GM18511 (cell line): ENCODE results near the gene HIVEP3.

Source experiments
- ATAC-seq: cut with Tn5 transposase; IDR thresholded peaks from one replicate; pipeline ENCODE4 v1.9.1; 2021; ENCODE audit warnings: mild to moderate bottlenecking, moderate library complexity; ENCODE audit not compliant: unreplicated experiment

HIVEP3 gene

GRCh38 chr1:41528726-41529605, 389.8 kb downstream of the HIVEP3 start:
- ATAC-seq = no peak

DNA sequence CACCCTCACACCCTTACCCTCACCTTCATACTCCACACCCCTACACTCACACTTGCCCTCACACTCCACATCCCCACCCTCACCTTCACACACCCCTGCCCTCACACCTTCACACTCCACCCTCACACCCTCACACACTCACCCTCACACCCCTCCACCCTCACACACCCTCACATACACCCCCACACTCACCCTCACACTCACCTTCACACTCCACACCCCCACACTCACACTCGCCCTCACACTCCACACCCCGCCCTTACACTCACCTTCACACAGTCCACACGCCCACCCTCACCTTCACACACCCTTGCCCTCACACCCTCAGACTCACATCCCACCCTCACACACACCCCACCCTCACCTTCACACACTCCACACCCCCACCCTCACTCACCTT, 390.6 kb downstream of the HIVEP3 start:
- ATAC-seq = no peak

GRCh38 chr1:41526956-41527561, 391.7 kb downstream of the HIVEP3 start:
- ATAC-seq = no peak

DNA sequence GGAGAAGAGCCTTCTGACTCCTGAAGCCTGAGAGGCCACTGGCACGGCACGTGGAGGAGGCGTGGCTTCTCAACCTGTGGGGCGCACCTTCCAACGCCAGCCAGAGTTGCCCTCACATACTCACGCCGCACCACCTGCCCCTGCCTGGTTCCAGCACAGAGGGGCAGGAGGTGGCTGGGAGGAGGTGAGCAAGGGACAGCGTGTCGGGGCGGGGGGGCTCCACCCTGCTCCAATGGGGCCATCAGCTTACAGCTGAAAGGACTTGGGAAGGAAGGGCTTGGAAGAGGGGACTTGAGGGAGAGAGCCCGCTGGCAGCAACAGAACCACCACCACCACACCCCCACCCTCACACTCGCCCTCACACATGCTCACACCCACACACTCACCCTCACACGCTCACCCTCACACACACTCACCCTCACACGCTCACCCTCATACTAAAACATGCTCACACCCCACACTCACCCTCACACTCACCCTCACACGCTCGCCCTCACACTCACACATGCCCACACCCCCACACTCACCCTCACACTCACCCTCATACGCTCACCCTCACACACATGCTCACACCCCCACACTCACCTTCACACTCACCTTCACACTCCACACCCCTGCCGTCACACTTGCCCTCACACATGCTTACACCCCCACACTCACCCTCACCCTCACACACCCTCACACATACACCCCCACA, 392.7 kb downstream of the HIVEP3 start:
- no peak for ATAC-seq

DNA sequence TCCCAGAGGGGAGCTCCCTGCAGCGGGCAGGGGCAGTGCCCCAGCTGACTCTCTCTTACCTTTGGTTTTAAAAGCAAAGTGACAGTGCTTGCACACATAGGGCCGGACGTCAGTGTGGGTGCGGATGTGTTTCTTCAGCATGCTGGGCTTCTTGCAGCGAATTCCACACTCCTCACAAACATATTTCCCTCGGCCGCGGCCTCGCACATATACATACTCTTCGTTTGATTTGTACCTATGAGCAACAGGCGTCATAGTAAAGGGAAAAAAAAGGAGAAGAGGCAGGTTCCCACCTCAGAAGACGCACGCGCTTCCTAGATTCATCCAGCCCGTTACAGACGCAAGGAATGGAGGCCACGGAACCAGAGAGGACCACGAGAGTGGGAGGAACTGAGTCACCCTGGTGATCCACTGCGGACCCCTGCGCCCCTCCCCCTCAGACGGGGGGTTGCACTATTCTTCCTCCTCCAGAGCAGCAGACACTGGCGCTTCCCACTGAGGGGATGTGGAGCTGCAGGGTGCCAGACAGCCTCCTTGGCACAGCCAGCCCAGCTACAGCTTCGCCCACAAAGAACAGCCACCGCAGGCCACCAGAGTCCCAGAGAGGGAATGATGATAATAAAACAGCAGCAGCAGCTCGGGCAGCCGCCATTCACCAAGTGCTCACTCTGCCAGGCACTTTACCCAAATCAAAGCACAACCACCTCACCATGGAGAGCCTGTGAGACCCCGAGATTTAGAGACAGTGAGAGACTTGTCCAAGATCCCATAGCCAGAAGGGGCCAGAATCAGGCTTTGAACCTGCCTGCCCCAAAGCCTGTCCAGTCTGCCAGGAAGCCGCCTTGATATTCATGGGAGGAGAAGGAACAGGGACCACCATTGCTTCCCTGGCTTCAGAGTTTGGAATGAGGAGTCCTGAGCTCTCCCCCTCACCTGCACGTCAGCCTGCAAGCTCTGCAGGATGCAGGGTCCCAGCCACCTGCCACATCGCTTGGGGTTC, 393.7 kb downstream of the HIVEP3 start:
- ATAC-seq = no peak

DNA sequence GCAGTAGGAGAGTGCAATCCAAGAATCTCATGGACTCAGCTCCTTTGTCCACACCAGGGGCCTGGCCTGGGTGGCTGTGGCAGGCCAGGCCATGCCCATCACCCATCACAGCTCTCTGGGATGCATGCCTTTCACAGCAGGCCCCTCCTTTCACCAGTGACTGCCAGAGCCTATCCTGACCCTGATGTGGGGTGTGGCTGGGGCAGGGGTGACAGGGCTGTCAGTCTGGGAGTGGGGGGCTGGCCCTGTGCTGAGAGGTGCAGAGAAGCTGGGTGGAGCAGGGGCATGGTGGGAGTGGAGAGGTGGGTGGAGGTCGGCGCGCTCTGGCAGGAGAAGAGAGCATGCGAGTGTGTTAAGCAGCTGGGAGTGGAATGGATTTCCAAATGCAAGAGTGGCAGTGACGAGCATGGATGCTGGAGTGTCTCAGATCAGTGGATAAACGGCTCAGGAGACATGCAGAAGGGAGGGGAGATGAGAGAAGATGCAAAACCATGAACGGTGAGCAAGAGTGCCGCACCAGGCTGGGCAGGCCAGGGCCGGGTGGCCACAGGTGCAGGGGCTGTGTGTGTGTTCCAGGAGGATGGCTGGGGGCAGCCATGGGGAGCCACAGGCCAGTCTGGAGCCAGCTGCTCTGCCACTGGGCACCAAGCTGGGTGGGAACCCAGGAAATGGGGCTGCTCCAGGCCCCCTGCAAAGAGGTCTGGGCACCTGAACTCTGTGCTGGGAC, 394.6 kb downstream of the HIVEP3 start:
- no peak for ATAC-seq

GRCh38 chr1:41523071-41523470, 395.7 kb downstream of the HIVEP3 start:
- no peak for ATAC-seq

- no peak for ATAC-seq
Observed at GRCh38 chr1:41521766-41522165, 397.0 kb downstream of the HIVEP3 start.

DNA sequence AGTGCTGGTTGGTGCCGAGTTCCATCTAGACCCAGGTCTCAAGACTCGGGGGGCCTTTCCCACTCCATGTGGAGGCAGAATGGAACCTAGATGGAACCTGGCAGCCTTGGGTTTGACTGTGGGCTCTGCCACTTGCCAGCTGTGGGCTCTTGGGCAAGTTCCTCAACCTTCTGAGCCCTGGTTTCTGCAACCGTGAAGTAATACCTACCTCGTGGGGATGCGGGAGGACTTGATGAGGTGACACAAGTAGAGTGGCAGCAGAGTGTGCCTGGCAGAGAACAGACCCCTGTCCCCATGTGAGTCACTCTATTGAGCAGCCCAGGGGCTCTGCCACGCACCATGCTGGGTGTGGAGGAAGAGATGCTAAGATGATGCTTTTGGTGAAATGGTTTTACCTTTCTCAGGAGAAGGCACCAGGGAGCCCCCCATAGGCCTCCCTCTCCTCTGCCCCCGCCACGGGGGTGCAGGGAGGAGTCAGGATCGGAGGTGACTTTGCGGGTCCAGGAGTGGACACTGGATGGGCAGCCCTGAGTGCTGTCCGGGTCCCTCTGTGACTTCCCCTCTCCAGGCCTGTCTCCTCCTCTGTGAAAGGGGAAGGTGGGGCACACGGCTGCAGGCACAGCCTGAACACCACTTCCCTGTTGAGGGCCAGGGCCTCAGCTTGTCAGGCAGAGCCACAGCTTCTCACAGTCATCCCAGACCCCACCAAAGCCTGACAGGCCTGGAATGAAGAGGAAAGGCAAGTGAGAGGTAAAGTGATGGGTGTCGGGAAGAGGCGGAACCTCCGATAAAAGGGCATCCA, 397.6 kb downstream of the HIVEP3 start:
- ATAC-seq = no peak

DNA sequence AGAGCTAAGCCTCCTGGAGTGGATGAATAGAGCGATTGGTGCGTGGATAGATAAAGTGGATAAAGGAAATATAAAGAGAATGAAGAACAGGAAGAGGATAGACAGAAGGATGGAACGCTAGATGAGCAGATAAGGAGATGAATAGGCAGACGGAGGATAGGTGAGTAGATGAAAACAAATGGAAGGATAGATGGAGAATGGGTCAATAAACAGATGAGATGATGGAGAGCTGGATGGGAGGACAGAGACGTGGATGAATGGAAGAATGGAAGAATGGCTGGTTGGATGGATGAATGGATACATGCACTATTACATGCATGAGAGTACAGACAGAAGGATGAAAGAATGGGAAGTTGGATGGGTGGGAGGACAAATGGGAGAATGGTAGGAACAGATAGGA, 399.1 kb downstream of the HIVEP3 start:
- ATAC-seq = no peak

- no peak for ATAC-seq
Observed at GRCh38 chr1:41518471-41518870, 400.3 kb downstream of the HIVEP3 start.

DNA sequence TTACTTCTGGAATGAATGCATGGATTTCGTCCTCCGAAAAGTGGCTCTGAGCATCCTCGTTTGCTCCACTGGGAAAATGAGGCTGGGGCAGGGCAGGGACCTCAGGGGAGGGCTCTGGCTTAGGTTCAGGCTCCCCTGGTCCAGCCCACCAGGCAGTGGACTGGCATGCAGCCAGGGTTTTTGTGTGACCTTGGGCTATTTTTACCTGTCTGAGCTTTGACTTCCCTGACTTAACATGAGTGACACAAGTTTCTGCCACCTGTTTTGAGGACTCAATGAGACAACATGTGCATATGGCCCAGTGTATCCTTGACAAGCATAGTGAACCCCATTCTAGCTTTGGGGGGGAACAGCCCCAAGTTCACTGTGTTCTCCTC, 401.7 kb downstream of the HIVEP3 start:
- no peak for ATAC-seq

DNA sequence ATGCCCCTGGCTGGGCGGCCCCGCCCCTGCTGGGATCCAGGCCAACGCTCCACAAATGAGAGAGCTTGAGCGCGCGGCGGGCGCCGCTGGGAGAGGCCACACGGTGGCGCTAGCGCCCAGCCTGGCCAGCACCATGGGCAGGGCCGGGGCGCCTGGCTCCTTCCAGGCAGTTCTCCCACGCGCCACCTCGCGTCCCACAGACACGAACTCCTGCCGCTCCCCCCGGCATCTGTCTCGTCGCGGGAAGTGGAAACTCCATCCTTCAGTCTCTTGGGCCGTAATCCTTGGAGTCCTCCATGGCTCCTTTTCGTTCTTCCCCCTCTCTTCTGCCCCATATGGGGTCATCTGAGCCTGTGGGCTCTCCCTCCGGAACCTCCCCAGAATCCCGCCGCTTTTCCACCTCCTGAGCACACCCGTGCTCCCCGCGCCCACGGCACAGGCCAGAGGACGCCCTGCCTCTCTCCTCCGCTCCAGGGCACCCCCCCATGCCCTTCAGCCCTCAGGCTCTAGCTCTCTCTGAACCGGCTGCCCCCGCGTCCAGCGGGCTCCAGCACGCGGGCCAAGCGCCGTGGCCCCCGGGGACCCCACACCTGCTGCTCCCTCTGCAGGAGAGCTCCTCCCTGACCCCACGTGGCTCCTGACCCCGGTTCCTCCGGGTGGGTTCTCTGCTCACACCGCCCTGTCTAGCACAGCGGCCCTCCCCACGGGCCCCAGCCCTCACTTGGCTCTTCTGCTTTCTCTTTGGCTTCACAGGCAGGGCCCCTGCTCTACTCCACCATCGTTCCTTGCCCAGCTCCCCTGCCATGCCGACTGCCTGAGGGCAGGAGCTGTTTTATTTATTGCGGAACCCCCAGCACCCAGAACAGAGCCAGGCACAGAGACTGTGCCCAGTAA, 402.3 kb downstream of the HIVEP3 start:
- ATAC-seq = peak; percentile 84

GRCh38 chr1:41515778-41516167, 402.9 kb downstream of the HIVEP3 start:
- ATAC-seq = no peak

DNA sequence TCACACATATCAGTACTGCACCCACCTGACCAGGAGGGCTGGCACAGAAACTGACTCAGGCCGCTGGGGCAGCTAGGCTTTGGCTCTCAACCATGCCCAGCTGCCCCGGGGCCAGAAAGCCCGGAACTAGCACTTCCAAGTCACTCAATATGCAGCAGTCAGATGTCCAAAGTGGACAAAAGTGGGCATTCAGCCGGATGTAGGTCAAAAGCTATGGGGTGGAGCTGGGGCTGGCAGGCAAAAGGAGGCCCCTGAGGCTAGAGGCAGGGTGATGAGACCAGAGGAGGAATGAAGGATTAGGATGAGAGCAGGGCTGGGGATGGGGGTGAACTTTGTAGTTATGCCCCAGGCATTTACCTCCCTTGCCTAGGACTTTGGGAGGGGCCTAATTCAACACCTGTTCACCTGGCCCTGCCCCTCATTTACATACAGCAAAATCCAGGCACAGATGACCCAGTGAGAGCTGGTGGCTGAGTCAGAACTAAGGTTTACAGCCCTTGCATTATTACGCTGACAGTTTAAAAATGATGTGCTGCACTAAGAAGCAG, 403.5 kb downstream of the HIVEP3 start:
- ATAC-seq = no peak

GRCh38 chr1:41514381-41514780, 404.3 kb downstream of the HIVEP3 start:
- no peak for ATAC-seq

DNA sequence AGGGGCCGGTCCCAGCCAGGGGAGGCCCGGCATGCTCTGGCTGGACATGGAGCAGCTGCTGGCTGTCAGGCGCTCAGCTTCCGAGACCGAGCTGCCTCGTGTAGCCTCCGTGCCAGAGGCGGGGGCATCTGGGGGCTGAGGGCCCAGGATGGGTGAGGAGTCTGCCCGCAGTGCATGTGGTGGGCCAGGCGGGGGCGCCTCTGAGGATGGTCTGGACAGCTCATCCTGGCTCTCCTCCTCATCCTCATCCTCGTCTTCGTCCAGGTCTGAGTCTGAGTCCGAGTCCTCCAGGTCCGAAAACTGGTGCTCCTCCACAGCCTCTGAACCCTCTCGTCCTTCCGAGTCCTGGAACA, 405.4 kb downstream of the HIVEP3 start:
- no peak for ATAC-seq
